ENCODE data around the gene ZNF239. TPM values are rescaled to one million over a fixed set of nuclear protein-coding genes. Genes with fewer than 3 reads are reported as not detected.

Gene ZNF239
- total RNA-seq, 2 experiments from 2014 or later = 0.56 to 1.3 TPM

GRCh38 chr10:43585046-43585445, 10.6 kb upstream of the ZNF239 start:
- Mint-ChIP-seq H3K36me3 (ENCODE audit: low read depth) (no peaks in the 10 kb centered on the region), H3K4me1 (ENCODE audit: low read depth) (peaks cover 7% of the 10 kb centered on the region), H3K27me3 (peaks cover 2% of the 10 kb centered on the region), H3K27ac (no peak overlapping the region), H3K9me3 (peaks cover 3% of the 10 kb centered on the region), H3K4me3 (no peak overlapping the region)
- intact Hi-C loops (cut with micrococcal nuclease) = no loop called here
- ChIA-PET CTCF (no interaction called here), POLR2A (interaction anchor here (0.7 to 0.8 kb wide), 2 partner anchors 17 to 25 kb away, joined by 3 read pairs; no protein-coding TSS in a partner anchor)
- no peak for ATAC-seq
- DNase-seq = no peak
- no peak for TF ChIP-seq CTCF (IDR thresholded peaks at IDR 0.05)

DNA sequence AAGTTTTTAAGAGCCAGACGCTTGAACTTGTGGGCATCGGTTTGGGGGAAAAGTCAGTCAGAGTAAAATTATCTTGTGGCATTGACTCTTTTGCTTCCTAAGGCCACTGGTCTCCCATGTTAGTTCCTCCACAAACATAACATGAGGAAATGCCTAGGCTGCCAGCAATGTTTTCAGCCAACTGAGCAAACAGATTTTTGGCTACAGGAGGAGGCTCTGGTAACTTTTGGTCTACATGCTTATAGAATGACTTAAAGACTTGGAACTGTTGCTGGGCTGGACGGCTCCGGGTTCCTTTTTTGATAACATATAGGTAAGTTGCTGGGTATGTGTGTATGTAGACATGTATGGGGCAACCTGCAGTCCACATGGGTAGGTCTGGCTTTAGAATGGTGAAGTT, 9.6 kb upstream of the ZNF239 start:
- ATAC-seq (no peak), DNase-seq (no peak)
- intact Hi-C loops (cut with micrococcal nuclease) = no loop called here
- Mint-ChIP-seq H3K36me3 (ENCODE audit: low read depth) (no peaks in the 10 kb centered on the region), H3K27ac (no peak overlapping the region), H3K4me1 (ENCODE audit: low read depth) (peaks cover 7% of the 10 kb centered on the region), H3K9me3 (peaks cover 3% of the 10 kb centered on the region), H3K27me3 (peaks cover 2% of the 10 kb centered on the region), H3K4me3 (no peak overlapping the region)
- POLR2A ChIA-PET = no interaction called here
- CTCF ChIA-PET = no interaction called here
- TF ChIP-seq CTCF (IDR thresholded peaks at IDR 0.05) = no peak

GRCh38 chr10:43576580-43576979, 2.2 kb upstream of the ZNF239 start:
- Mint-ChIP-seq H3K9me3 (peaks cover 32% of the 10 kb centered on the region), H3K27me3 (no peaks in the 10 kb centered on the region), H3K4me3 (no peak overlapping the region), H3K27ac (peak overlapping the region; percentile 66), H3K36me3 (ENCODE audit: low read depth) (peaks cover 35% of the 10 kb centered on the region), H3K4me1 (ENCODE audit: low read depth) (peaks cover 40% of the 10 kb centered on the region)
- ChIA-PET POLR2A (no interaction called here), CTCF (no interaction called here)
- intact Hi-C loops (cut with micrococcal nuclease) = no loop called here
- DNase-seq (no peak), ATAC-seq (peak; percentile 31)
- TF ChIP-seq CTCF (IDR thresholded peaks at IDR 0.05) = no peak

DNA sequence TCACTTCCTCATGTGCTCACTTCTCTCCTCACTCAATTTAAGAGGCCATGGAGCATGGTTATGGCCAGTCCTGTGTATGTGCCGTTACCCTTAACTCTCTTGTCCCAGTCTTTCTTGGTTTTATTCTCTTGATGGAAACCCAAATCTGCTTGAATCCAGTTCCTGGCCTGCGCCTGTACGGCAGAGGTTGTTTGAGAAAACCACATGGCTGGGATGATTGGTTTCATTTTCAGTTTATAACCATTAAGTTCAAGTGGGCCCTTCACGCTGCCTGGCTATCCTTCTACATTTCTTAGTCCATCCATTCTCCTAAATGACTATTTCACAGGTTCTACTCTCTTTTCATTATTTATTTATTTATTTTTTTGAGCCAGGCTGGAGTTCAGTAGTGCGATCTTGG, 1.6 kb upstream of the ZNF239 start:
- no peak for DNase-seq
- ChIA-PET CTCF (no interaction called here), POLR2A (no interaction called here)
- peaks cover 32% of the 10 kb centered on the region for H3K9me3 Mint-ChIP-seq
- peaks cover 44% of the 10 kb centered on the region for H3K4me1 Mint-ChIP-seq (ENCODE audit: low read depth)
- H3K27ac Mint-ChIP-seq = peak overlapping the region; percentile 51
- H3K27me3 Mint-ChIP-seq = no peaks in the 10 kb centered on the region
- TF ChIP-seq CTCF (IDR thresholded peaks at IDR 0.05) = no peak
- H3K4me3 Mint-ChIP-seq = peak overlapping the region; percentile 3
- ATAC-seq = no peak
- intact Hi-C loops (cut with micrococcal nuclease) = no loop called here
- peaks cover 35% of the 10 kb centered on the region for H3K36me3 Mint-ChIP-seq (ENCODE audit: low read depth)

GRCh38 chr10:43574906-43575305, 490 bp upstream of the ZNF239 start:
- H3K27me3 Mint-ChIP-seq = no peaks in the 10 kb centered on the region
- intact Hi-C loops (cut with micrococcal nuclease) = loop anchor here (5.0 kb wide), 1 partner anchor 32 kb away; the partner anchor contains the start of gene ZNF485

More at GRCh38 chr10:43574906-43575305, 490 bp upstream of the ZNF239 start:
- ChIA-PET CTCF (interaction anchor here (1.1 kb wide), 1 partner anchor 115 kb away, joined by 3 read pairs; no protein-coding TSS in a partner anchor), POLR2A (interaction anchor here (0.6 to 1.8 kb wide), 4 partner anchors 20 to 113 kb away, joined by 4 to 8 read pairs (median 5); no protein-coding TSS in a partner anchor)
- ATAC-seq (no peak), DNase-seq (no peak)
- TF ChIP-seq CTCF (IDR thresholded peaks at IDR 0.05) = no peak
- Mint-ChIP-seq H3K27ac (peak overlapping the region; percentile 65), H3K9me3 (peaks cover 29% of the 10 kb centered on the region), H3K4me1 (ENCODE audit: low read depth) (peaks cover 52% of the 10 kb centered on the region), H3K36me3 (ENCODE audit: low read depth) (peaks cover 42% of the 10 kb centered on the region), H3K4me3 (peak overlapping the region; percentile 63)

Data from activated CD8-positive, alpha-beta T cell treated with anti-CD3 and anti-CD28 coated beads for 36 hours (primary cell).